HG02763 (cell line): ENCODE measurements around the gene SMARCC2.

Experiments used
- ATAC-seq: cut with Tn5 transposase; IDR thresholded peaks from one replicate; pipeline ENCODE4 v1.9.1; 2021; ENCODE audit warnings: mild to moderate bottlenecking, moderate library complexity; ENCODE audit not compliant: unreplicated experiment

SMARCC2 gene

DNA sequence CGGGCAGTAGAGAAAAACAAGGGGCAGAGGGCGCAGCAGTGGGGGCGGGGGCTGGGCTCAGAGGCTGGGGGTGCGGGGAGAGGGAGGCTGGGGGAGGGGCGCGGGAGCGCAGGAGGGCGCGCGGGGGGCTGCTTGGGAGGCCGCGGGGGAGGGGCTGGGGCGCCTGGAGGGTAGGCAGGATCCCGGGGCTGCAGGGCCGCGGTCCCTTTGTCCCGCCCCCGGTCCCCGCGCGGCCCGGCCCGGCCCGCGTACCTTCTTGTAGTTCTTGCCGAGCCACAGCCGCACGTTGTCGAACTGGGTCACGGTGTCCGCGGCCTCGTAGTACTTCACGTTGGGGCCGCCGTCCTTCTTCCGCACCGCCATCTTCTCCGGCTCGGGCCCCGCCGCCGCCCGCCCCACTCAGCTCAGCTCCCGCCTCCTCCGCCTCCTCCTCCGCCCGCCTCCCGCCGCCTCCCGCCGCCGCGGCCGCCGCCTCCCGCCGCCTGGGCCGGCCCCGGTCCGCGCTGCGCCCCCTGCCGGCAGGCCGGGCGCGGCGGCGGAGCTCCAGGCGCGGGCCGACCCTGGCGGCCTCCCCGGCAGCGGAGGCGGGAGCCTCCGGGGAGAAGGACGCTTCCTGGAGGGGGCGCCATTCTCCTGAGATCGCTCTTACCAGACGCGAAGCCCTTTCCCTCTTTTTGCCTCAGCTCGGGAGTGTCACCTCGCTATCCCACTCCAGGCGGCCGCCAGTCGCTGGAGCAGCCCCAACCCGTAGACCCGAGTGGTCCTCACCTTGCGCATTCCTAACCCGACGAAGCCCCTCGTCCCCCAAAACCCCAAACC, at the start of gene SMARCC2:
Gene SMARCC2, minus strand, starts transcription at position 385 of the 819 bp plus-strand sequence. Its CDS starts 22 bp downstream, at position 363.
- ATAC-seq = peak; percentile 82

GRCh38 chr12:56237552-56237951, 48.3 kb upstream of the SMARCC2 start:
- no peak for ATAC-seq

- ATAC-seq = no peak
Measured at GRCh38 chr12:56236985-56237384, 47.7 kb upstream of the SMARCC2 start.

GRCh38 chr12:56236091-56236490, 46.8 kb upstream of the SMARCC2 start:
- no peak for ATAC-seq

GRCh38 chr12:56234746-56235436, 45.6 kb upstream of the SMARCC2 start:
- no peak for ATAC-seq

- ATAC-seq = no peak
Measured at GRCh38 chr12:56231184-56231582, 41.9 kb upstream of the SMARCC2 start.

DNA sequence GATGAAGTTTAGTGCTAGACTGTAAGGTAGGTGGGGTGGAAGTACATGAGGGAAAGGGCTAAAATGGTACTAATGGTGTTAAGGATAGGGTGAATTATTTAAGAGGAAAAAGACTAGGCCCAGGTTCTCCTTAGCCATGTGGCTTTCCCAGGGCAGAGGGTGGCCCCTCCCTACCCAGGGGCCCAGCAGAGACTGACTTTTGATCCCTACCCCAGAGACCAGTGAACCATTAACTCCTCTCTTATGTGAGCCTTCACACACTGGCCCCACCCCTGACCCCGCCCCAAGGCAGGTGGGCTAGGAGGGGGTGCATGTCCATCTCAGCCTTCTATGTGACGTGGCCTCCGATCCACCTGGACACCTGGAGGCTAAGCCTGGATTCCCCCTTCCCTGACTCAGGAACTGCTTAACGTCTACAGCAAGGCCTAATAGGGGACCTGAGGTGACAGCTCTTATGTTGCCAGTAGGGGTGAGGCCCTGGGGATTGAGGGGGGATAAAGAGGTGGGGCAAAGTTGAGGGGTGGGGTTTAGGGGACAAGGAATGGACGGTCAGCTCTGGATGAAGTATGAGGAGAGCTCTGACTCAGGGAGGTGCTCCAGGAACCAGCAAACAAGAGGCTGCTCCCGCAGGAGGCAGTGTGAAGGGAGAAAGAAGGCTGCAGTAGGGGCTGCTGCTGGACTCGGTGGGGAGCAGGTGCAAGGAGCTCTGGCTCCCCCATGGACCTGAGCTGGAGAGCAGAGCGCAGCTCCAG, 41.3 kb upstream of the SMARCC2 start:
- no peak for ATAC-seq

DNA sequence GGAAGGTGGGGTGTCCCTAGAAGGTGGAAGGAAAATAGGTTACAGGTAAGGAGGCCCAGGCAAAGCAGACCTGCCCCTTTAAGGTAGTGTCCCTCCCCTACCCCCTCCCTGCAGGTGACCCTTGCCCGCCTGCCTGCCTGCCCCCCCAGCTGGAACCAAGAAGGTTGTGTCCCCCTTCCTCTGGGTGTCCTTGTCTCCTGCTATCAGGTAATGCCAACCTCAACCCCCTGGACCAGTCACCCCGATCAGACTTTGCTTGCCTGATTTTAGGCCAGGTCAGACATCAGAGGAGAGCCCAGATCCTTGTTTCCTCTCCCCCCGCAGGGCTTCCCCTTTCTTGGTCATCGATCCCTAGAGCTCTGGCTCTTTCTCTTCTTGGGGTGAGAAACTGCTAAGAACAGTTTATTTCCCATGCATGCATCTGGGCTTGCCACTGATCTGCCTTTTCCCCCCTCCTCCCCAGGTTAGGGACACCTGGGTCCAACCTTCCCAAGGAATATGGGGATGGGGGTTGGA, 40.7 kb upstream of the SMARCC2 start, which contains the start of gene SLC39A5:
Gene SLC39A5, plus strand, starts transcription at position 136 of the 516 bp plus-strand sequence. CDS start 1,224 bp downstream, outside the sequence.
- ATAC-seq = no peak

GRCh38 chr12:56229082-56229481, 39.8 kb upstream of the SMARCC2 start:
- no peak for ATAC-seq

GRCh38 chr12:56224954-56225353, 35.7 kb upstream of the SMARCC2 start:
- no peak for ATAC-seq

GRCh38 chr12:56224102-56224701, 34.9 kb upstream of the SMARCC2 start, which contains the start of gene NABP2:
NABP2 (plus strand) TSS chr12:56224342; CDS start chr12:56224857, 515 bp downstream.
- peak; percentile 65 for ATAC-seq

DNA sequence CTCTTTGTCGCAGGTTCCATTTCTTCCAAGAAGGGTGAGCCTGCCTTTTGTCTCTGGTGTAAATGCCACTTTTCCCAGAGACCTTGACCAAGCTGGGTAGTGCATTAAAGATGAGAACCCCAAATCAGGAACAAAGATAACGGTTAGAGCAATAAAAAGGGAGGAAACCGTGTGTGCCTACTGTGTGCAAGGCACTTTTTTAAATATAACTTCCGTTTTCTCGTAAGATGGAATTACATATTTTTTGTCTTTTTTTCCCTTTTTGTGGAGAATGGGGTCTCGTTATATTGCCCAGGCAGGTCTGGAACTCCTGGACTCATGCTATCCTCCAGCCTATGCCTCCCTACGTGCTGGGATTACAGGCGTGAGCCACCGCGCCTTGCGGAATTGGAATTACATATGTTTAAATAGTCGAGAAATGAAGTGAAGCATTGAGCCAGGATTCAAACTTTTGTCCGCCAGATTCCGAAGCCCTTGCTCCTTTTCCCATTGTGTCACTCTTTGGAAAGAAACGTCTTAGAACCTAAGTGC, 34.4 kb upstream of the SMARCC2 start:
- no peak for ATAC-seq

GRCh38 chr12:56222531-56222895, 33.2 kb upstream of the SMARCC2 start:
- ATAC-seq = no peak

GRCh38 chr12:56221757-56222530, 32.7 kb upstream of the SMARCC2 start, which contains the start of gene RNF41:
RNF41 (minus strand) TSS chr12:56221922; CDS start chr12:56214047, 7,875 bp downstream.
- peak; percentile 79 for ATAC-seq

DNA sequence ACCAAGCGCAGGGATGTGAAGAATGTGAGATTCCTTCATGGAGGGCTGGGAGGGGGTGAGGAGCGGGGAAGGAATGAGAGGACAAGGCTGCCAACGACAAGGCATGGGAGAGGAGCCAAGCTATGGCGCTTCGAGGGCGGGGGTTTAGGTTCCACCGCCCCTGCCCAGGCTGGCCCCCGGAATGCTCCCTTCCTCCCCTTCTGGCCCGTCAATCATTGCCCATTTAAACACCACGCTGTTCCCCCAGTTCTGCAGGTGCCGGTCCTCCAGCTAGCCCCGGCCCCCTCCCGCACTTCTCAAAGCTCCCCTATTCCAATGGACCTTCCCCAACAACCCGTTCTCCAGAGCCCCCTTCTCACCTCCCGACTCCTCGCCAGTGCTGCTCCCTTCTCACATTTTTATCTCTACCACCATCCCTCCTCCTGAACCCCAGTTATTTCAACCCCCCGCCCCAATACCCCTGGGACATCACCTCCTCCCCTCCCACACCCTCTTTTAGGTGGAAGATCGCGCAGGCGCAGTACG, 32.0 kb upstream of the SMARCC2 start:
- peak; percentile 19 for ATAC-seq

DNA sequence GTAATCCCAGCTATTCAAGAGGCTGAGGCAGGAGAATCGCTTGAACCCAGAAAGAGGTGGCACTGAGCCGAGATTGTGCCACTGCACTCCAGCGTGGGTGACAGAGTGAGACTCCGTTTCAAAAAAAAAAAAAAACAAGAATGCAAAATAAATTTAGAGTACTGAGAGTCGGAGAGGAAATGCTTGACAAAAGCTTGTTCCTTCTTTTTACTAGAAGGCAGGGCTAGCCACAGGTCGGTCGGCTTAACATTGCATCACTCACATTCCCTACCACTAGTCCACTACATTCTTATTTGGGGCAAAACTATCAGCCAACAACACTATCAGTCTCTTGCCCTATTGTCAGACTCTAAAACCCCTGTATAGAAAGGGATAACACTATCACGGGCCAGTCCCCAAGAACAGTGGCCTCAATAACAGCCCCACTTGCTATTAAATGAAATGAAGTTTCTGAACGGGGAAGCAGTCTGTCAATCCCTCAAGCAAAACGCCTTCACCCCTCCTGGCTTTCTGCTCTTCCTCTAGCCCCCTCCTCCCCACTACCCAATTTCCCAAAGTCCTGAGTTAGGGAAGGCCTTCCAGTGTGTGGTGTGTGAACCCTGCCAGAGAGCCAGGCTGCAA, 31.4 kb upstream of the SMARCC2 start:
- no peak for ATAC-seq

DNA sequence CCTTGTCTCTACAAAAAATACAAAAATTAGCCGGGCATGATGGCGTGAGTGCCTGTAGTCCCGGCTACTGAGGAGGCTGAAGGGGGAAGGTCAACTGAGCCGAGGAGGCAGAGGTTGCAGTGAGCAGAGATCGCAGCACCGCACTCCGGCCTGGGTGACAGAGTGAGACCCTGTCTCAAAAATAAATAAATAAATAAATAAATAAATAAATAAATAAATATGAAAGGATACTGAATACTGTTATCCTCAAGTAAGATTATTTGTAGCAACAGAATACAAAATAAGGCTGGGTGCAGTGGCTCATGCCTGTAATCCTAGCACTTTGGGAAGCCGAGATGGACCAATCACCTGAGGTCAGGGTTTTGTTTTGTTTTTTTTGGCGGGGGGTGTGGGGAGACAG, 30.6 kb upstream of the SMARCC2 start:
- no peak for ATAC-seq

GRCh38 chr12:56216461-56216860, 27.2 kb upstream of the SMARCC2 start:
- no peak for ATAC-seq

DNA sequence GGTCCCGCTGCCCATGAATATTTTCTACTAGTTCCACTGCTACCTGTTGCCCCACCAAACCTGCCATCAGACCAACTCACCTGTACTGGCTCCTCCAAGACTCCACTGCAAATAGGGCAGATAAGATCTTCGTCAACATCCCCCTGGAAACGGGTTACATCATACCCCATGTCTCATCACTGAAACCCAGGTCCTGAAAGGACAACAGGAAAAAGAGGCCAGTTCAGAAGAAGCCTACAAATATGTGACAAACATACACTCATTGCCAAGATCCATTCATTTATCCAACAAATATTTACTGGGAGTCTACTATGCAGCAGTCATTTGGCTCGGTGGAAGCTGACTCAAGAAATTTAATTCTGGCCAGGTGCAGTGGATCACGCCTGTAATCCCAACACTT, 24.6 kb upstream of the SMARCC2 start:
- no peak for ATAC-seq
